Thoracic aorta endothelial cell (primary cell): ENCODE results near the gene LRFN5. TPM values are rescaled to one million over a fixed set of nuclear protein-coding genes. Genes with fewer than 3 reads are reported as not detected.

ENCODE experiments used
- small RNA-seq: library from RNA; depleted of rRNA; stranded (forward); fragments of <200 nt; gene quantifications from one replicate; pipeline ENCODE3, GENCODE V24; 2012
- total RNA-seq: library from RNA; depleted of rRNA; stranded (reverse); fragments of >200 nt; gene quantifications from 2 replicates; pipeline ENCODE4 v1.2.3, GENCODE V29; 2012

LRFN5 gene
- total RNA-seq: 0.07 and 0.13 TPM in 2 replicates

DNA sequence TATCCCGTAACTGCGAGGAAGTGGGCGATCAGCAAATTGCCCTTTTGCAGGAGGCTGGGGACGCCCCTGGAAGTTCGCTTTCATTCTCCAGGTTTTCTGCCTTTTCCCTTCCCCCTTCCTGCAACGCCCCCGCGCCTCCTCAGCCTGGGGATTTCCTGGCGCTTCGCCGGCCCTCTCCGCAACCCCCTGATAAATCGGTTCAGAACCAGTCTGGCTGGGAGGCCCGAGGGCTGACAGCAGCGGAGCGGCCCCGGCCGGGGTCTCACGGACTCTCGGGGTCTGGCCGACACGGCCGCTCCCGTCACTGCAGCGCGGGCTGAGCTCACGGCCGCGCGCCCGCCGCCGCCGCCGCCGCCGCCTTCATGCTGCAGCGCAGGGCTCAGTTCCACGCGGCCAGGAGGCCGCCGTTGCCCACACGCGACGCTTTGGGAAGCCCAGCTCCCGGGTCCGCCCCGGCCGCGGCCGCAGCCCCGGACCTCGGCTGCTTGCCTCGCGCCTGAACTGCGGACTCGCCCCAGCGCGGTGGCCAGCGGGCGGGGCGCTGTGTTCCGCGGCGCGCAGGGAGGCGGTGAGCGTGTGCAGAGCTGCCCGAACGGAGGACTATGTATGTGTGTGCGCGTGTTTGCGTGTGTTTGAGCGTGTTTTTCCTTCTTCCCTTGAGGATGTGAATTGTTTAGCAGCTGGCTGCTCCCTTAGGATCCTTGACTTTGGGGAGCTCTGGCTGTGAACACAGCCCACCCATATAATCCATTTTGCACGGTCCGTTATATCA lies at the start of gene LRFN5:
Gene LRFN5, plus strand, starts transcription at position 345 of the 772 bp plus-strand sequence.

Small RNA genes within 50 kb of the gene (small RNA-seq; reads per million reads assigned to genes)
- gene RF00322: not detected
